GM18868 (cell line): ENCODE measurements around the gene CTNND1.
"Not testable (repeated sequence)": the region's sequence is repeated elsewhere in the genome, so short reads cannot be mapped to it uniquely, and the experiment has no call there.

ENCODE experiments used
- ATAC-seq: cut with Tn5 transposase; IDR thresholded peaks from one replicate; pipeline ENCODE4 v1.9.1; 2021; ENCODE audit warnings: mild to moderate bottlenecking, moderate library complexity; ENCODE audit not compliant: unreplicated experiment

Gene CTNND1

GRCh38 chr11:57761301-57762234 lies at the start of gene CTNND1:
Gene CTNND1, plus strand, starts transcription at chr11:57761802. Its CDS starts 29,677 bp downstream, at chr11:57791479.
- ATAC-seq = peak; percentile 97

- ATAC-seq = peak; percentile 93
Observed at GRCh38 chr11:57712256-57713150, 49.1 kb upstream of the CTNND1 start, which contains the start of gene TMX2. Gene TMX2, plus strand, starts transcription at chr11:57712593. Its CDS starts 26 bp downstream, at chr11:57712619.

- no peak for ATAC-seq
Observed at GRCh38 chr11:57713835-57714234, 47.8 kb upstream of the CTNND1 start.

- ATAC-seq = not testable (repeated sequence)
Observed at GRCh38 chr11:57716726-57717125, 44.9 kb upstream of the CTNND1 start.

GRCh38 chr11:57727185-57727584 lies 34.4 kb upstream of the CTNND1 start:
- ATAC-seq = no peak

GRCh38 chr11:57728829-57729228 lies 32.8 kb upstream of the CTNND1 start:
- ATAC-seq = no peak

- ATAC-seq = no peak
Observed at GRCh38 chr11:57729479-57729878, 32.1 kb upstream of the CTNND1 start.

GRCh38 chr11:57732661-57733060 lies 28.9 kb upstream of the CTNND1 start:
- ATAC-seq = no peak

GRCh38 chr11:57735619-57736298 lies 25.8 kb upstream of the CTNND1 start:
- no peak for ATAC-seq

GRCh38 chr11:57741132-57742086 lies 20.2 kb upstream of the CTNND1 start, which contains the start of gene SELENOH:
Gene SELENOH, plus strand, starts transcription at chr11:57741491. Its CDS starts 105 bp downstream, at chr11:57741596.
- peak; percentile 92 for ATAC-seq

- ATAC-seq = no peak
Observed at GRCh38 chr11:57742087-57742452, 19.5 kb upstream of the CTNND1 start.

GRCh38 chr11:57744357-57744756 lies 17.2 kb upstream of the CTNND1 start:
- no peak for ATAC-seq

- no peak for ATAC-seq
Observed at GRCh38 chr11:57745206-57745605, 16.4 kb upstream of the CTNND1 start.

GRCh38 chr11:57746920-57747319 lies 14.7 kb upstream of the CTNND1 start:
- no peak for ATAC-seq

GRCh38 chr11:57751176-57751575 lies 10.4 kb upstream of the CTNND1 start:
- ATAC-seq = no peak

GRCh38 chr11:57751676-57752253 lies 9.8 kb upstream of the CTNND1 start, which contains the start of gene BTBD18:
Gene BTBD18, minus strand, starts transcription at chr11:57751819. Its CDS starts 631 bp downstream, at chr11:57751188.
- ATAC-seq = no peak

- ATAC-seq = no peak
Observed at GRCh38 chr11:57752954-57753353, 8.6 kb upstream of the CTNND1 start.

GRCh38 chr11:57758174-57758573 lies 3.4 kb upstream of the CTNND1 start:
- ATAC-seq = no peak

GRCh38 chr11:57762235-57762861 lies 746 bp downstream of the CTNND1 start:
- ATAC-seq = no peak
